ENCODE data around the gene KCNA2.

- TF ChIP-seq CTCF (IDR thresholded peaks at IDR 0.05; ENCODE audit: insufficient read depth, low read length) (no peak), REST (IDR thresholded peaks at IDR 0.05; ENCODE audit: insufficient replicate concordance, low read depth) (no peak), POLR2AphosphoS5 (IDR thresholded peaks at IDR 0.05; ENCODE audit: low read depth) (no peak), GABPA (IDR thresholded peaks at IDR 0.05; ENCODE audit: low read depth) (no peak), SPI1 (IDR thresholded peaks at IDR 0.05; ENCODE audit: borderline replicate concordance, low read depth) (no peak)
Observed at GRCh38 chr1:110556471-110556807, 49.7 kb downstream of the KCNA2 start.

All from HL-60 (cell line).